Smooth muscle cell (in vitro differentiated cells): Measurements from ENCODE around the gene TBXAS1. TPM values are rescaled to one million over a fixed set of nuclear protein-coding genes. Genes with fewer than 3 reads are reported as not detected.

Experiments
- DNase-seq: peaks from one replicate; lab custom pipeline; 2025; ENCODE audit not compliant: unreplicated experiment; lab: John Stamatoyannopoulos, UW
- H2AFZ ChIP-seq: fragments of 200-600 bp; sonication (generic); 2 replicates; pipeline ENCODE4 v1.6.0; 2016; ENCODE audit warnings: antibody characterized with exemption, low read depth, mild to moderate bottlenecking
- H3F3A ChIP-seq: fragments of 200-600 bp; sonication (generic); 2 replicates; pipeline ENCODE4 v1.6.0; 2017; ENCODE audit warnings: antibody characterized with exemption, low read depth
- H3K27ac ChIP-seq: fragments of 200-600 bp; sonication (generic); 2 replicates; pipeline ENCODE4 v1.5.1; 2016; ENCODE audit warnings: low read depth, mild to moderate bottlenecking
- H3K27me3 ChIP-seq: fragments of 200-600 bp; sonication (generic); 2 replicates; pipeline ENCODE4 v1.6.1; 2016; ENCODE audit warnings: low read depth, mild to moderate bottlenecking
- H3K36me3 ChIP-seq: fragments of 200-600 bp; sonication (generic); 2 replicates; pipeline ENCODE4 v1.5.1; 2016; ENCODE audit warnings: low read depth
- H3K4me1 ChIP-seq: fragments of 200-600 bp; sonication (generic); 2 replicates; pipeline ENCODE4 v1.5.1; 2016; ENCODE audit warnings: low read depth
- H3K4me2 ChIP-seq: fragments of 200-600 bp; sonication (generic); 2 replicates; pipeline ENCODE4 v1.6.0; 2016; ENCODE audit warnings: mild to moderate bottlenecking
- H3K4me3 ChIP-seq: fragments of 200-600 bp; sonication (generic); 2 replicates; pipeline ENCODE4 v1.5.1; 2016; ENCODE audit warnings: mild to moderate bottlenecking
- H3K79me2 ChIP-seq: fragments of 200-600 bp; sonication (generic); 2 replicates; pipeline ENCODE4 v1.6.0; 2016; ENCODE audit warnings: low read depth, mild to moderate bottlenecking
- H3K9ac ChIP-seq: fragments of 200-600 bp; sonication (generic); 2 replicates; pipeline ENCODE4 v1.6.0; 2016; ENCODE audit warnings: low read depth
- H3K9me3 ChIP-seq: fragments of 200-600 bp; sonication (generic); replicated peaks from 2 replicates; pipeline ENCODE4 v1.5.1; 2016; ENCODE audit warnings: low read depth
- H4K20me1 ChIP-seq: fragments of 200-600 bp; sonication (generic); 2 replicates; pipeline ENCODE4 v1.6.0; 2016; ENCODE audit warnings: low read depth
- CTCF ChIP-seq: fragments of 200-600 bp; sonication (generic); IDR thresholded peaks from 2 replicates; pipeline ENCODE4 v1.5.1; 2017; ENCODE audit warnings: borderline replicate concordance, mild to moderate bottlenecking, antibody characterized with exemption; ENCODE audit not compliant: insufficient read depth, poor library complexity, severe bottlenecking
- WGBS: methylation state at CpG from one replicate; pipeline ENCODE4 v1.1.7; 2016; ENCODE audit warnings: low lambda C conversion rate; 5-methylcytosine and 5-hydroxymethylcytosine counted together
- polyA plus RNA-seq: library from polyadenylated mRNA; unstranded; fragments of >200 nt; fragmentation: Nextera tagmentation; extraction: Ambion mirVana; gene quantifications from 2 replicates; pipeline ENCODE4 v1.2.1, GENCODE V29; 2016
- total RNA-seq: library from RNA; depleted of rRNA; stranded (reverse); fragments of >200 nt; gene quantifications from 2 replicates; pipeline ENCODE4 v1.2.3, GENCODE V29; 2014

Gene TBXAS1
- total and polyA plus RNA-seq, 2 experiments from 2014 or later = 0.51 TPM; not detected in 1

GRCh38 chr7:140041659-140042385, 212.8 kb downstream of the TBXAS1 start:
- Histone ChIP-seq H4K20me1 (no peaks in the 10 kb centered on the region), H3K27me3 (no peaks in the 10 kb centered on the region), H3K9me3 (no peaks in the 10 kb centered on the region), H3K27ac (no peak overlapping the region), H3K79me2 (no peaks in the 10 kb centered on the region), H3K4me3 (no peak overlapping the region), H3K4me1 (no peaks in the 10 kb centered on the region), H3F3A (no peaks in the 10 kb centered on the region), H2AFZ (no peak overlapping the region), H3K4me2 (no peak overlapping the region), H3K36me3 (no peaks in the 10 kb centered on the region), H3K9ac (no peak overlapping the region)
- DNase-seq = no peak
- WGBS = 88% methylated on average over 12 of the region's 12 CpGs
- no peak for TF ChIP-seq CTCF

DNA sequence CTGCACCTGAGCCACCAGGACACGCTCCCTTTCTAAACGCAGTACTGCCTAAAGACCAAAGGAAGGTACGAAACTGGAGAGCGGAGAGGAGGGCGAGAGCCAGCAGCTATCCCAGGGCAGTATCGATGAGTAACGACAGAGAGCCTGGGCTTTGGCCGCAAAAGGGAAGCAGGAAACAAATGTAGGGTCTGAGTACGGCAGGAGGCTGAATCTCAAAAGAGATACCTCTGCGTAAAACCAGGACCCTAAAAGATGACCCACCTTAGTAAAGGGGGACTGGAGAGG, 213.3 kb downstream of the TBXAS1 start:
- no peak overlapping the region for H3K27ac ChIP-seq
- no peaks in the 10 kb centered on the region for H3K79me2 ChIP-seq
- H3K9ac ChIP-seq = no peak overlapping the region
- no peak overlapping the region for H3K4me3 ChIP-seq
- H4K20me1 ChIP-seq = no peaks in the 10 kb centered on the region
- H2AFZ ChIP-seq = no peak overlapping the region
- 91% methylated on average over 10 of the region's 10 CpGs for WGBS
- no peak for TF ChIP-seq CTCF
- no peak overlapping the region for H3K4me2 ChIP-seq
- no peaks in the 10 kb centered on the region for H3K36me3 ChIP-seq
- H3F3A ChIP-seq = no peaks in the 10 kb centered on the region
- no peaks in the 10 kb centered on the region for H3K27me3 ChIP-seq
- H3K9me3 ChIP-seq = no peaks in the 10 kb centered on the region
- H3K4me1 ChIP-seq = no peaks in the 10 kb centered on the region
- DNase-seq = no peak

- no peaks in the 10 kb centered on the region for H3K4me1 ChIP-seq
- H3K36me3 ChIP-seq = no peaks in the 10 kb centered on the region
- no peaks in the 10 kb centered on the region for H4K20me1 ChIP-seq
- DNase-seq = no peak
- H3K4me2 ChIP-seq = no peak overlapping the region
- no peak overlapping the region for H3K27ac ChIP-seq
- H3K9me3 ChIP-seq = no peaks in the 10 kb centered on the region
- no peaks in the 10 kb centered on the region for H3K27me3 ChIP-seq
- H3F3A ChIP-seq = no peaks in the 10 kb centered on the region
- H3K4me3 ChIP-seq = no peak overlapping the region
- H2AFZ ChIP-seq = no peak overlapping the region
- TF ChIP-seq CTCF = no peak
- H3K9ac ChIP-seq = no peak overlapping the region
- 92% methylated on average over 6 of the region's 6 CpGs for WGBS
- H3K79me2 ChIP-seq = no peaks in the 10 kb centered on the region
Measured at GRCh38 chr7:140044251-140044650, 215.2 kb downstream of the TBXAS1 start.

- H3F3A ChIP-seq = no peaks in the 10 kb centered on the region
- H3K36me3 ChIP-seq = no peaks in the 10 kb centered on the region
- H4K20me1 ChIP-seq = no peaks in the 10 kb centered on the region
- no peak overlapping the region for H3K4me2 ChIP-seq
- H3K9ac ChIP-seq = no peak overlapping the region
- no peak overlapping the region for H3K4me3 ChIP-seq
- no peaks in the 10 kb centered on the region for H3K27me3 ChIP-seq
- no peak overlapping the region for H3K27ac ChIP-seq
- no peak for DNase-seq
- H2AFZ ChIP-seq = no peak overlapping the region
- H3K9me3 ChIP-seq = no peaks in the 10 kb centered on the region
- WGBS = 83% methylated on average over 6 of the region's 6 CpGs
- no peak for TF ChIP-seq CTCF
- no peaks in the 10 kb centered on the region for H3K4me1 ChIP-seq
- H3K79me2 ChIP-seq = no peaks in the 10 kb centered on the region
Measured at GRCh38 chr7:140045697-140046096, 216.6 kb downstream of the TBXAS1 start.
